Measurements from ENCODE around the gene DCK. TPM values are rescaled to one million over a fixed set of nuclear protein-coding genes. Genes with fewer than 3 reads are reported as not detected.
"Not testable (repeated sequence)": the region's sequence is repeated elsewhere in the genome, so short reads cannot be mapped to it uniquely, and the experiment has no call there.

DCK gene
- polyA plus RNA-seq, 1 experiment: 9.8 TPM

DNA sequence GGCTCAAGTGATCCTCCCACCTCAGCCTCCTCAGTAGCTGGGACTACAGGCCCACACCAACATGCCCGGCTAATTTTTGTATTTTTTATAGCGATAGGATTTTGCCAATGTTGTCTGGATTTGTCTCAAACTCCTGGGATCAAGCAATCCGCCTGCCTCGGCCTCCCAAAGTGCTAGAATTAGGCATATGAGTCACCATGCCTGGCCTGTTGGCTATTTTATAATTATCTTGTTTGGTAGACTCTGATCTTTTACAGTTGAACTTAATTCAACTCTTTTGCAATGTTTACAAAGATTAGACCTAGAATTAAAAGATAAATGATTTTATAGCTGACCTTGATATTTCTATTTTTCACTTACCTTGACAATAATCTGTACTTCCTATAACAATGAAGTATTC lies 18.0 kb downstream of the DCK start:
- CTCF ChIA-PET: interaction anchor here (0.7 to 3.3 kb wide), 5 partner anchors 9 to 359 kb away, joined by 3 to 29 read pairs (median 4); no protein-coding TSS in a partner anchor
- H3K9me3 ChIP-seq (ENCODE audit: control insufficient read depth, insufficient read depth, low read length): no peaks in the 10 kb centered on the region
- POLR2A ChIA-PET: no interaction called here
- no peak for DNase-seq (ENCODE audit: low read depth, low spot score)
- no peaks in the 10 kb centered on the region for H3K27me3 ChIP-seq (ENCODE audit: control insufficient read depth, insufficient read depth, low read length)
- TF ChIP-seq, protein P1, sequence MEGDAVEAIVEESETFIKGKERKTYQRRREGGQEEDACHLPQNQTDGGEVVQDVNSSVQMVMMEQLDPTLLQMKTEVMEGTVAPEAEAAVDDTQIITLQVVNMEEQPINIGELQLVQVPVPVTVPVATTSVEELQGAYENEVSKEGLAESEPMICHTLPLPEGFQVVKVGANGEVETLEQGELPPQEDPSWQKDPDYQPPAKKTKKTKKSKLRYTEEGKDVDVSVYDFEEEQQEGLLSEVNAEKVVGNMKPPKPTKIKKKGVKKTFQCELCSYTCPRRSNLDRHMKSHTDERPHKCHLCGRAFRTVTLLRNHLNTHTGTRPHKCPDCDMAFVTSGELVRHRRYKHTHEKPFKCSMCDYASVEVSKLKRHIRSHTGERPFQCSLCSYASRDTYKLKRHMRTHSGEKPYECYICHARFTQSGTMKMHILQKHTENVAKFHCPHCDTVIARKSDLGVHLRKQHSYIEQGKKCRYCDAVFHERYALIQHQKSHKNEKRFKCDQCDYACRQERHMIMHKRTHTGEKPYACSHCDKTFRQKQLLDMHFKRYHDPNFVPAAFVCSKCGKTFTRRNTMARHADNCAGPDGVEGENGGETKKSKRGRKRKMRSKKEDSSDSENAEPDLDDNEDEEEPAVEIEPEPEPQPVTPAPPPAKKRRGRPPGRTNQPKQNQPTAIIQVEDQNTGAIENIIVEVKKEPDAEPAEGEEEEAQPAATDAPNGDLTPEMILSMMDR (IDR thresholded peaks at IDR 0.05; ENCODE audit: low read depth, low read length): no peak
- H3K27ac ChIP-seq (ENCODE audit: low read depth, low read length): no peak overlapping the region
- no peak overlapping the region for H3K4me3 ChIP-seq (ENCODE audit: low read depth, low read length)

DNA sequence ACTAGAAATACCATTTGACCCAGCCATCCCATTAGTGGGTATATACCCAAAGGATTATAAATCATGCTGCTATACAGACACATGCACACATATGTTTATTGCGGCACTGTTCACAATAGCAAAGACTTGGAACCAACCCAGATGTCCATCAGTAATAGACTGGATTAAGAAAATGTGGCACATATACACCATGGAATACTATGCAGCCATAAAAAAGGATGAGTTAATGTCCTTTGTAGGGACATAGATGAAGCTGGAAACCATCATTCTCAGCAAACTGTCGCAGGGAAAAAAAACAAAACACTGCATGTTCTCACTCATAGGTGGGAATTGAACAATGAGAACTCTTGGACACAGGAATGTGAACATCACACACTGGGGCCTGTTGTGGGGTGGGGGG lies 23.9 kb downstream of the DCK start:
- POLR2A ChIA-PET; CTCF ChIA-PET; H3K9me3 ChIP-seq (ENCODE audit: control insufficient read depth, insufficient read depth, low read length); H3K27me3 ChIP-seq (ENCODE audit: control insufficient read depth, insufficient read depth, low read length); H3K4me3 ChIP-seq (ENCODE audit: low read depth, low read length); H3K27ac ChIP-seq (ENCODE audit: low read depth, low read length); DNase-seq (ENCODE audit: low read depth, low spot score): not testable (repeated sequence)

DNA sequence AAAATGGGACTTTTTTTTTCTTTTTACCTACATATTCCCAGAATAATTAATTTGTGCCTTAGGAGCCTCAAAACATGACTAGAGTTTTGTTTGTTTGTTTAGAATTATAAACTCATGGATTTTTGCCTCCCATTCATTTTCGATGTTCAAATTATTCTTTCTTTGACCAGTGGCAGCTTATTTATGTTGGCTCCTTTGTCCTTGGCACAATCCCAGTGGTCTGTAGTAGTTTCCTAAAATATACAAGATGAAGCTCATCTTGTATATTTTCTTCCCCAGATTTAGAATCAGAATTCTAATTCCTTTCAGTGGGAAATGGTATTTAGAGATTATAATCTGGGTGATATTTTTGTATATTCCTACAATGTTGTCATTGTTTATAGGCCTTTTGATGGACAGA lies 27.2 kb downstream of the DCK start:
- H3K4me3 ChIP-seq (ENCODE audit: low read depth, low read length): no peak overlapping the region
- POLR2A ChIA-PET: no interaction called here
- CTCF ChIA-PET: interaction anchor here (0.7 to 5.7 kb wide), 3 partner anchors 9 to 27 kb away, joined by 3 to 54 read pairs (median 3); partner anchors contain the start of gene DCK
- no peak overlapping the region for H3K27ac ChIP-seq (ENCODE audit: low read depth, low read length)
- H3K27me3 ChIP-seq (ENCODE audit: control insufficient read depth, insufficient read depth, low read length): no peaks in the 10 kb centered on the region
- DNase-seq (ENCODE audit: low read depth, low spot score): no peak
- H3K9me3 ChIP-seq (ENCODE audit: control insufficient read depth, insufficient read depth, low read length): no peaks in the 10 kb centered on the region
- TF ChIP-seq, protein P1 (IDR thresholded peaks at IDR 0.05; ENCODE audit: low read depth, low read length): no peak

DNA sequence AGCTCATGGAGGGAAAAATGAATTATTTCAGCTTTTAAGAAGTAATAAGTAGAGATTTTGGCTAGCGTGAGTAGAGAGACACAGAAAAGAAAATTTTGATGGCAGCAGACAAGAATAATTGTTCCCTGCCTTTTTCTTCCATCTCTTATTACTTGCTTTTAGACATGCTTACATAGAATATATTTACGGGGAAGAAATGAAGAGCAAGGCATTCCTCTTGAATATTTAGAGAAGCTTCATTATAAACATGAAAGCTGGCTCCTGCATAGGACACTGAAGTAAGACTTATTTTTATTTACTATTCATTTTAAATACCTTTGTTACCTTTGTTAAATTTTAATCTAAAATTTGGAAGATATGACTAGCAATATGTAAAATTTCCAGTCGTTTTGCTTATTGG lies 32.2 kb downstream of the DCK start:
- ChIA-PET POLR2A (no interaction called here), CTCF (interaction anchor here (0.7 to 4.7 kb wide), 4 partner anchors 16 to 374 kb away, joined by 3 to 35 read pairs (median 4); no protein-coding TSS in a partner anchor)
- no peak for DNase-seq (ENCODE audit: low read depth, low spot score)
- H3K4me3 ChIP-seq (ENCODE audit: low read depth, low read length): no peak overlapping the region
- no peaks in the 10 kb centered on the region for H3K27me3 ChIP-seq (ENCODE audit: control insufficient read depth, insufficient read depth, low read length)
- TF ChIP-seq, protein P1 (IDR thresholded peaks at IDR 0.05; ENCODE audit: low read depth, low read length): no peak
- no peak overlapping the region for H3K27ac ChIP-seq (ENCODE audit: low read depth, low read length)
- no peaks in the 10 kb centered on the region for H3K9me3 ChIP-seq (ENCODE audit: control insufficient read depth, insufficient read depth, low read length)

DNA sequence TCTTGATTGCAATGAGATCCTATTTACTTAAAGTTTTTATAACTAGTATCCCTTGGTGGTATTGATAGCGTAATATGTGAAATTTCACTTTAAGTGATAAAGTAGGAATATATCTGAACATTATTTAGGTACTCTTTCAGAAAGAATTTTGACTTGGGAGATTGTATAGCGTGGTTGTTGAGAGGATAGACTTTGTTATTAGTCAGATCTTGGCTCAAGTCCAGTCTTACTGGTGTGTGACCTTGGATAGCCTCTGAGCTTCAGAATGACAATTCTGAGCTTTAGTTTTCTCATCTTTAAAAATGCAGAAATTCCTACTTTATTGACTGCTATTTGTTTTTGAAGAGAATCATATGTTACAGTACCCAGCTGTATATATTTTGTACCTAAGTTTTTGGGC lies 32.6 kb downstream of the DCK start:
- no peak overlapping the region for H3K27ac ChIP-seq (ENCODE audit: low read depth, low read length)

More for the DNA sequence above, 32.6 kb downstream of the DCK start:
- no peak overlapping the region for H3K4me3 ChIP-seq (ENCODE audit: low read depth, low read length)
- peak; percentile 53 for DNase-seq (ENCODE audit: low read depth, low spot score)
- TF ChIP-seq, protein P1 (IDR thresholded peaks at IDR 0.05; ENCODE audit: low read depth, low read length): no peak
- no peaks in the 10 kb centered on the region for H3K27me3 ChIP-seq (ENCODE audit: control insufficient read depth, insufficient read depth, low read length)
- no peaks in the 10 kb centered on the region for H3K9me3 ChIP-seq (ENCODE audit: control insufficient read depth, insufficient read depth, low read length)
- CTCF ChIA-PET: interaction anchor here (0.7 to 4.7 kb wide), 3 partner anchors 16 to 374 kb away, joined by 3 to 35 read pairs (median 5); no protein-coding TSS in a partner anchor
- POLR2A ChIA-PET: no interaction called here

Measured in AG04450 (cell line).